ENCODE measurements around the gene TLR8. TPM values are rescaled to one million over a fixed set of nuclear protein-coding genes. Genes with fewer than 3 reads are reported as not detected.

Gene TLR8
- total and polyA plus RNA-seq, 2 of the 4 experiments (the other 2 are of a cell fraction) = not detected

DNA sequence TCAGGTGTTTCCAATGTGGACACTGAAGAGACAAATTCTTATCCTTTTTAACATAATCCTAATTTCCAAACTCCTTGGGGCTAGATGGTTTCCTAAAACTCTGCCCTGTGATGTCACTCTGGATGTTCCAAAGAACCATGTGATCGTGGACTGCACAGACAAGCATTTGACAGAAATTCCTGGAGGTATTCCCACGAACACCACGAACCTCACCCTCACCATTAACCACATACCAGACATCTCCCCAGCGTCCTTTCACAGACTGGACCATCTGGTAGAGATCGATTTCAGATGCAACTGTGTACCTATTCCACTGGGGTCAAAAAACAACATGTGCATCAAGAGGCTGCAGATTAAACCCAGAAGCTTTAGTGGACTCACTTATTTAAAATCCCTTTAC, 20.9 kb upstream of the TLR8 start:
- Histone ChIP-seq H3K23ac (ENCODE audit: low read depth, low read length) (no peak overlapping the region), H2AK5ac (ENCODE audit: low read depth, low read length) (no peak overlapping the region), H3K4me3 (ENCODE audit: insufficient read depth, low read depth, low read length) (no peak overlapping the region), H2BK120ac (ENCODE audit: low read depth, low read length) (no peak overlapping the region), H3K9me3 (ENCODE audit: control insufficient read depth, insufficient read depth, low read length) (no peaks in the 10 kb centered on the region), H2AK9ac (replicated peaks; ENCODE audit: low read depth, low read length, poor library complexity) (no peak overlapping the region), H3K27me3 (ENCODE audit: control insufficient read depth, insufficient read depth, low read length) (no peaks in the 10 kb centered on the region; the same call in 1 of the 2 replicates), H4K5ac (ENCODE audit: low read depth, low read length) (no peak overlapping the region), H4K20me1 (ENCODE audit: insufficient read depth, low read length) (no peaks in the 10 kb centered on the region), H3K4me2 (ENCODE audit: low read depth, low read length) (no peak overlapping the region), H3K79me1 (ENCODE audit: low read depth in 1 of 2, low read length in 2 of 2) (no peaks in the 10 kb centered on the region), H3K9ac (ENCODE audit: low read depth, low read length) (no peak overlapping the region), H2AFZ (replicated peaks; ENCODE audit: low read length, poor library complexity) (no peak overlapping the region), H3K27ac (ENCODE audit: insufficient read depth, low read length) (no peak overlapping the region), H3K4me1 (ENCODE audit: control insufficient read depth, insufficient read depth, low read length) (no peaks in the 10 kb centered on the region), H2BK15ac (ENCODE audit: low read depth, low read length) (no peak overlapping the region), H3K14ac (replicated peaks; ENCODE audit: low read depth, low read length) (no peak overlapping the region), H2BK20ac (ENCODE audit: low read depth, low read length) (no peak overlapping the region), H3K18ac (ENCODE audit: low read depth, low read length) (no peak overlapping the region), H3K36me3 (ENCODE audit: control insufficient read depth, insufficient read depth, low read length) (no peaks in the 10 kb centered on the region), H3K4ac (ENCODE audit: low read depth, low read length) (no peak overlapping the region), H4K8ac (ENCODE audit: low read depth in 2 of 2, low read length in 2 of 2) (no peak overlapping the region), H3K9me1 (ENCODE audit: insufficient read depth, low read length) (no peaks in the 10 kb centered on the region), H4K91ac (ENCODE audit: insufficient read depth, low read depth, low read length) (no peak overlapping the region), H2BK5ac (ENCODE audit: low read depth, low read length, poor library complexity, severe bottlenecking) (no peak overlapping the region), H3K56ac (ENCODE audit: extremely low read depth, insufficient read depth, low read length) (no peak overlapping the region)
- POLR2A ChIA-PET (ENCODE audit: unreplicated experiment) = no interaction called here
- in situ Hi-C loops (cut with MboI; ENCODE audit: low sequenced_read_pairs) (no loop called here), dilution Hi-C loops (cut with HindIII; ENCODE audit: low sequenced_read_pairs, unreplicated experiment) (no loop called here), intact Hi-C loops (cut with micrococcal nuclease) (no loop called here)
- no peak for TF ChIP-seq ELK1 (IDR thresholded peaks at IDR 0.05; ENCODE audit: borderline replicate concordance, low read depth, low read length)
- no peak for TF ChIP-seq USF2 (IDR thresholded peaks at IDR 0.05; ENCODE audit: low read depth, low read length)
- no peak for TF ChIP-seq MAFK (IDR thresholded peaks at IDR 0.05; ENCODE audit: low read depth, low read length)
- no peak for TF ChIP-seq MXI1 (IDR thresholded peaks at IDR 0.05; ENCODE audit: borderline replicate concordance, low read depth, low read length)
- no peak for TF ChIP-seq FOS (IDR thresholded peaks at IDR 0.05; ENCODE audit: low read depth, low read length)
- no peak for TF ChIP-seq POLR2A (IDR thresholded peaks at IDR 0.05; ENCODE audit: low read depth, low read length)
- no peak for TF ChIP-seq RCOR1 (IDR thresholded peaks at IDR 0.05; ENCODE audit: insufficient replicate concordance, low read length)
- TF ChIP-seq CHD1 (IDR thresholded peaks at IDR 0.05; ENCODE audit: low read depth, low read length) = no peak
- no peak for TF ChIP-seq RAD21 (IDR thresholded peaks at IDR 0.05; ENCODE audit: low read length)
- TF ChIP-seq CEBPB (IDR thresholded peaks at IDR 0.05; ENCODE audit: low read depth, low read length) = no peak
- TF ChIP-seq SMC3 (IDR thresholded peaks at IDR 0.05; ENCODE audit: low read depth, low read length) = no peak
- TF ChIP-seq, protein P1, sequence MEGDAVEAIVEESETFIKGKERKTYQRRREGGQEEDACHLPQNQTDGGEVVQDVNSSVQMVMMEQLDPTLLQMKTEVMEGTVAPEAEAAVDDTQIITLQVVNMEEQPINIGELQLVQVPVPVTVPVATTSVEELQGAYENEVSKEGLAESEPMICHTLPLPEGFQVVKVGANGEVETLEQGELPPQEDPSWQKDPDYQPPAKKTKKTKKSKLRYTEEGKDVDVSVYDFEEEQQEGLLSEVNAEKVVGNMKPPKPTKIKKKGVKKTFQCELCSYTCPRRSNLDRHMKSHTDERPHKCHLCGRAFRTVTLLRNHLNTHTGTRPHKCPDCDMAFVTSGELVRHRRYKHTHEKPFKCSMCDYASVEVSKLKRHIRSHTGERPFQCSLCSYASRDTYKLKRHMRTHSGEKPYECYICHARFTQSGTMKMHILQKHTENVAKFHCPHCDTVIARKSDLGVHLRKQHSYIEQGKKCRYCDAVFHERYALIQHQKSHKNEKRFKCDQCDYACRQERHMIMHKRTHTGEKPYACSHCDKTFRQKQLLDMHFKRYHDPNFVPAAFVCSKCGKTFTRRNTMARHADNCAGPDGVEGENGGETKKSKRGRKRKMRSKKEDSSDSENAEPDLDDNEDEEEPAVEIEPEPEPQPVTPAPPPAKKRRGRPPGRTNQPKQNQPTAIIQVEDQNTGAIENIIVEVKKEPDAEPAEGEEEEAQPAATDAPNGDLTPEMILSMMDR (conservative IDR thresholded peaks at IDR 0.05; ENCODE audit: low read depth, low read length) = no peak
- no peak for ATAC-seq (ENCODE audit: low read depth)
- WGBS, 2 experiments (ENCODE audit: extremely low coverage in 2 of 2, insufficient read length in 1 of 2) = 60% methylated on average over 2 of the region's 5 CpGs; no CpG with 5 or more reads in 1 of the 2 experiments
- no peak for DNase-seq
- CTCF ChIA-PET = no interaction called here
- no TSS peak for BruUV-seq (replicated peaks)

Measured in IMR-90 (cell line).